GM21529 (cell line): Measurements from ENCODE around the gene RPS26.
"Not testable (repeated sequence)": the region's sequence is repeated elsewhere in the genome, so short reads cannot be mapped to it uniquely, and the experiment has no call there.

Experiments used
- ATAC-seq: cut with Tn5 transposase; IDR thresholded peaks from one replicate; pipeline ENCODE4 v1.9.1; 2021; ENCODE audit not compliant: unreplicated experiment

RPS26 gene

DNA sequence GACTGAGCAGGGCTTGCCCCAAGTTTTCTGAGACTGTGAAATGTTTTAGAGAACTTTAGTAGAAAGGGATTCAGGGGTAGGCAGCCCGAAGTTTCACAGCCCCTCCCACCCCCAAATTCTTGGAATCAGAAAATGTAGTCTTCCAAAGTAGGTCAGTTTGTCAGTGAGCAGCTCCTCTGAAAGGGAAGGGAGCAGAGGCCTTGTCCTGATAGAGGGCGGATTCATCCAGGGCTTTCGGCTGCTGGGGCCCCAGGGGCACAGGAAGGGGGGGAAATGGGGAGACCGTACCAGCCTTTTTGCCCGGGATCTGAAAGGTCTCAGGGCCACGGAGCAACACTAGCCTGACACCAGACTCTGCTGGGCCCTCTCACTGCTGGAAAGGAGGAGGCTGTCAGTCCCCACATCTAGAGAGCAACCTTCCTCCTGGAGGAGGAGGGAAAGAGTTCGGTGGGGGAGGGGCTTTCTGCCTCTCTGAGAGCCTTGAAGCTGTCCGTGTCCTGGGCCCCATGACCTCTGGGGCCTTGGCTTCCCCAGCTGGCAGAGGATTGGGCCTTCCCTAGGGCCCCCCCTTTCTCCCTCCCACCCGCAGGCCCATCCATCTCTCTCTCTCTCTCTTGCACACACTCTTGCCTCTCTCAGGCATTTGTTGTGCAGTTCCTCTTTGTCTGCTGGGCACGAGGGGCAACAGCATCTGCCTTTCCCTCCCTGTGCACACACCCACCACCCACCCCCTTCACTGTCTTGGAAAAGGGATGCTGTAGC is 21.1 kb upstream of the RPS26 start, which contains the start of gene IKZF4:
Gene IKZF4 (plus strand): TSS at position 621 of the 762 bp plus-strand sequence. CDS start 451 bp downstream, outside the sequence.
- no peak for ATAC-seq

DNA sequence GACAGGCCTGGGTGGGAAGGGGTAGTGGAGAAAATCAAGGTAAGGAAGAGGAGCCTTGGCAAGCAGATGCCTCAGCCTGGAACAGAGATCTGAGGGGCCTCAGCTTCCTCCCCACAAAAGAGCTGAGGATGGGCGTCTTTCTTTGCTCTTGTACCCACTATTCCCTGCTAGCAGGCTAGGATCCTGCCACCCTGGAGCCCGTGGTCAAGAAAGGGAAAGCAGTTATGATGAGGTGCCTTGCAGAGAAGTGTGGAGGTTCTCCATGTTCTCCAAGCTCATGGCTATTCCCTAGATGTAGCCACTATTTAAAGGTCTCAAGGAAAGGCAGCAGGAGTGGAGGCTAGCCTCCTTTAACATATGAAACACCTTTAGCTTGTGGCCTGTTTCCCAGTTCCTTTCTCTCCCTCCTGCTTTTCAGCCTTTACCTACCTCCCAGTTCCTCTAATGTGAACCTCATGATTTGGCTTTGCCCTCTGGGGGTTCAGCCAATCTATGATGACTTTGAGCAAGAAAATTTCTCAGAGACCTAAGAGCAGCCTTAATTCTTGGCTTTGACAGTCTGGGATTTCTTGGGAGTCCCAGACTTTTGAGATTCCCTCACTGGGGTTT is 19.7 kb upstream of the RPS26 start:
- ATAC-seq, result no peak

DNA sequence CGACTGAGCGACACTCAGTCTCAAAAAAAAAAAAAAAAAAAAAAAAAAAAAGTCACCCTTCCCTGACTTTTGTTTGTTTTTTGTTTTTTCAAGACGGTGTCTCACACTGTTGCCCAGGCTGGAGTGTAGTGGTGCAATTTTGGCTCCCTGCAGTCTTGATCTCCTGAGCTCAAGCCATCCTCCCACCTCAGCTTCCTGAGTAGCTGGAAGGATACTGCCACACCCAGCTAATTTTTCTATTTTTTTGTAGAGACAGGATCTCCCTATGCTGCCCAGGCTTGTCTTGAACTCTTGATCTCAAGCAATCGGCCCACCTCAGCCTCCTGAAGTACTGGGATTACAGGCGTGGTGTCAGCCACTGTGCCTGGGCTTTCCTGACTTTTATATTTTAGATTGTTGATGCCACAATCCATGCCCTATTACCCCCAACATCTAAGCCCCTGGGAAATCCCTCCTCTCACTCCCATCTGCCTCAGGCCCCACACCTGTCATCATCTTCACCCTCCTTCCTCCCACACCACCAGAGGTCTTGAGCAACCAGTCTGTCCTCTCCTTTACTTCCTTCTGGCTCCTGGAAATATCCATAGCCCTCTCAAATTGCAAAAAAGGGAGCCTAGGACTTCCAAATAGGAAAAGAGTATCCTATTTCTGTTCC is 13.1 kb upstream of the RPS26 start:
- ATAC-seq, result no peak

DNA sequence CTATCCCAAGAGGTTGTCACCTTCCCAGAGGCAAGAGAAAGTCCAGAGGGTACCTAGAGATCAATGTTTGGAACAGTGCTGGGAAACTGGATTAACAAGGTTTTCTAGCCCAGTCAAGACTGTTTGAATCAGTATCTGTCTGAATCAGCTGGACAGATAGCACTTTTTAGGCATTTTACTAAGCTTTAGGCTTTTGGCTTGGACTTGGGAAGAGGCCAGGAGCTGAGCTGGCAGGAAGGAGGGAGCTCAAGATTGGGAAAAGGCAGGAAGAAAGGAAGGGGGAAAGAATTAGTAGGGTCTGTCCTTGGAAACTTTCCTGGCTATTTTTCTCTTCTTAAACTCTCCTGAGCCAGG is 12.6 kb upstream of the RPS26 start:
- ATAC-seq, result no peak

DNA sequence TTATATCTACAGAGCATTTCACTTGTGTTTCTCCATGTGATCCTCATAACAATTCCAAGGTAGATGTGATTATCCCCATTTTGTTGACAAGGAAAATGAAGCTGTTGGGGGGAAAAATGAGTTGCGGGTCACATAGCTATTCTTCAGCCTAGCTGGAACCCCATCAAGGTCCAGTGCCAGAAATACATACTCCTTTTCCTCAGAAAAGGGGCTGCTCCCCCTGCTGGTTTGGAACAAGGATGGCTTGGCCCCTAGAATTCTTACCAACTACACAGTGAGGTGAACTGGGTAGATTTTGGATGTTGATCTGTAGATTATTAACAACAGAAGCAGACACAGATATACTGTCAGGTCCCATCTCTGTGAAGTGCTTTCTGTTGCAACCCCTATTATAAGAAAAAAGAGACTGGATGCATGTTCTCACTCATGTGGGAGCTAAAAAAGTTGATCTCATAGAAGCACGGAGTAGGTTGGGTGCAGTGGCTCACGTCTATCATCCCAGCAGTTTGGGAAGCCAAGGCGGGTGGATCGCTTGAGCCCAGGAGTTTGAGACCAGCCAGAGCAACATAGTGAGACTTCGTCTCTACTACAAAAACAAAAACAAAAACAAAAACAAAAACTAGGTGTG is 11.9 kb upstream of the RPS26 start:
- no peak for ATAC-seq

DNA sequence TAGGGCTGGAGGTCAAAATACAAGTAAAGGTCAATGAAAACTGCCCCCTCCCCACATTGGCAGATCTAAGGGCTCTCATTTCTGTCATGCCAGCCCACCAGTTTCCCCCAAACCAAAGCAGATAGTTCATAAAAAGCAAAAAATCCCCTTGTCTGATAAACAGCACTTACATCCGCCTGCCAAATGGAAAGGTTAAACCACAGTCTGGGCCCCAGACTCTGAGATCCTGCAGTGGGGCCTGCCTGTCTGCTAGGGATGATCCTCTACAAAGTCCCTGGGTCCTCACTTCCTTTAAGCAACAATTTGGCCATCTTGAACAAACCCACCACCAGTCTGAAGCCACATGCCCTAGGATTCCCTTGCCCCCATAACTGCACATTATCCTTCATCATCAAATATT is 9.7 kb upstream of the RPS26 start:
- ATAC-seq, result no peak

DNA sequence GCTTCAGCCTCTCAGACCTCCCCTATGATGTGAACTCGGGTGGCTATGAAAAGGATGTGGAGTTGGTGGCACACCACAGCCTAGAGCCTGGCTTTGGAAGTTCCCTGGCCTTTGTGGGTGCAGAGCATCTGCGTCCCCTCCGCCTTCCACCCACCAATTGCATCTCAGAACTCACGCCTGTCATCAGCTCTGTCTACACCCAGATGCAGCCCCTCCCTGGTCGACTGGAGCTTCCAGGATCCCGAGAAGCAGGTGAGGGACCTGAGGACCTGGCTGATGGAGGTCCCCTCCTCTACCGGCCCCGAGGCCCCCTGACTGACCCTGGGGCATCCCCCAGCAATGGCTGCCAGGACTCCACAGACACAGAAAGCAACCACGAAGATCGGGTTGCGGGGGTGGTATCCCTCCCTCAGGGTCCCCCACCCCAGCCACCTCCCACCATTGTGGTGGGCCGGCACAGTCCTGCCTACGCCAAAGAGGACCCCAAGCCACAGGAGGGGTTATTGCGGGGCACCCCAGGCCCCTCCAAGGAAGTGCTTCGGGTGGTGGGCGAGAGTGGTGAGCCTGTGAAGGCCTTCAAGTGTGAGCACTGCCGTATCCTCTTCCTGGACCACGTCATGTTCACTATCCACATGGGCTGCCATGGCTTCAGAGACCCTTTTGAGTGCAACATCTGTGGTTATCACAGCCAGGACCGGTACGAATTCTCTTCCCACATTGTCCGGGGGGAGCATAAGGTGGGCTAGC is 7.0 kb upstream of the RPS26 start:
- no peak for ATAC-seq

DNA sequence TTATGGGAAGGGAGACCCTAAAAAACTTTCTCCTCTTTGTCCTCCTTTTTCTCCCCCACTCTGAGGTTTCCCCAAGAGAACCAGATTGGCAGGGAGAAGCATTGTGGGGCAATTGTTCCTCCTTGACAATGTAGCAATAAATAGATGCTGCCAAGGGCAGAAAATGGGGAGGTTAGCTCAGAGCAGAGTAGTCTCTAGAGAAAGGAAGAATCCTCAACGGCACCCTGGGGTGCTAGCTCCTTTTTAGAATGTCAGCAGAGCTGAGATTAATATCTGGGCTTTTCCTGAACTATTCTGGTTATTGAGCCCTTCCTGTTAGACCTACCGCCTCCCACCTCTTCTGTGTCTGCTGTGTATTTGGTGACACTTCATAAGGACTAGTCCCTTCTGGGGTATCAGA is 4.6 kb upstream of the RPS26 start:
- no peak for ATAC-seq

DNA sequence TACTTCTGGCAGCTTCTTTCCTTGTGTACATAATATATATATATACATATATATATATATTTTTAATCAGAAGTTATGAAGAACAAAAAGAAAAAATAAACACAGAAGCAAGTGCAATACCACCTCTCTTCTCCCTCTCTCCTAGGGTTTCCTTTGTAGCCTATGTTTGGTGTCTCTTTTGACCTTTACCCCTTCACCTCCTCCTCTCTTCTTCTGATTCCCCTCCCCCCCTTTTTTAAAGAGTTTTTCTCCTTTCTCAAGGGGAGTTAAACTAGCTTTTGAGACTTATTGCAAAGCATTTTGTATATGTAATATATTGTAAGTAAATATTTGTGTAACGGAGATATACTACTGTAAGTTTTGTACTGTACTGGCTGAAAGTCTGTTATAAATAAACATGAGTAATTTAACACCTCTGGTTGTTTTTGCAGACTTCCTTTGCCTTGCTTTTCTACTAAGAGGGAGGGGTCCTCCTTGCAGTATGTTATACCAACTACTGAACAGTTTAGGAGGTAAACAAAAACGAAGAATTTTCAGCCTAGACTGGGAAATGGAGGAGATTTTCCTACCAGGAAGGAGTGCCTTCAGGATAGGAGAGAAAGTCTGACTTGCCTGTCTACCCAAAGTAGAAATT is 3.6 kb upstream of the RPS26 start:
- ATAC-seq, result no peak

DNA sequence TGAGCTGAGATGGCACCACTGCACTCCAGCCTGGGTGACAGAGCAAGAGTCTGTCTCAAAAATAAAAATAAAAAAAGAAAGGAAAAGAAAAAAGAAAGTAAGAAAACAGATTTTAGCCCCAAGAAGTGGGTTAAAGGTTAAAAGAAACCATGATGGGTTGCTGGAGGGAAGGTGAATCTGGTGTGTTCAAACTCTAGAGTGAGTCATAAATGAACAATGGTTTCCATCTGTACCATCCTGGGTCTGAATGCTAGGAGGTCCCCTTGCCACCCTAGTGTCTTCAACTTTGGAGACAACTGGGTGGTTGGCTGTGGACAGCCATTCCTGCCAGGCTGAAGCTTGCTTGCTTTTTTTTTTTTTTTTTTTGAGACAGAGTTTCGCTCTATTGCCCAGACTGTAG is 1.6 kb upstream of the RPS26 start:
- no peak for ATAC-seq

DNA sequence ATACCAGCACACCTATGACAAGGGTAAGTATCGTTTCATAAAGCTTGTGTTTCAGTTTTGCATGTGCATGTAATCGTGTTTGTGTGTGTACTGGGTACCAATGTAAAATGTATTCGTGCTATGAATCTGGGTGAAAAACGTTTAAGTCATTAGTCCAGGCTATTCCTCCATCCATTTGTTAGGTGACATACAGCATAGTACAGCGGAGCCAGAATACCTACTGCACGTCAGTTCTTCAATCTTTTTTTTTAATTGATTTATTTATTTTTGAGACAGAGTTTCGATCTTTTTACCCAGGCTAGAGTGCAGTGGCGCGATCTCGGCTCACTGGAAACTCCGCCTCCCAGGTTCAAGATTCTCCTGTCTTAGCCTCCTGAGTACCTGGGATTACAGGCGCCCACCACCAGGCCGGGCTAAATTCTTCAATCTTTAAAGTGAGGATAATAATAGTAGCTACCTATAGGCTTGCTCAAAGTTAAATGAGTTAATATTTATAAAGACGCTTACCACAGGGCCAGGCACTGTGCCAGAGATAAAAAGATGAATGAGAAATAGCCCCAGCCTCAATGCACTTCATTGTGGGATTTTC is 661 bp upstream of the RPS26 start:
- no peak for ATAC-seq

DNA sequence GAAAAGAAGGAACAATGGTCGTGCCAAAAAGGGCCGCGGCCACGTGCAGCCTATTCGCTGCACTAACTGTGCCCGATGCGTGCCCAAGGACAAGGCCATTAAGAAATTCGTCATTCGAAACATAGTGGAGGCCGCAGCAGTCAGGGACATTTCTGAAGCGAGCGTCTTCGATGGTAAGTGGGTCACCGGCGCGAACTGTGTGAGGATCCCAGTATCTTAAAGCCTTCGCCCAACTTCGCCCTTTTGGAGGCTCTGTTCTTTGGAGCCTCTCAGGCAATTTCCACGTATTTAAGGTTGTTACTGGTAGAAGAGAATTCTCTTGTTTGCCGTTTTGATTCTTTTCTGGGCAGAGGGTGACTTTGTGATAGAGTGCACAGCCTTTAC is 704 bp downstream of the RPS26 start:
- ATAC-seq, result not testable (repeated sequence)

DNA sequence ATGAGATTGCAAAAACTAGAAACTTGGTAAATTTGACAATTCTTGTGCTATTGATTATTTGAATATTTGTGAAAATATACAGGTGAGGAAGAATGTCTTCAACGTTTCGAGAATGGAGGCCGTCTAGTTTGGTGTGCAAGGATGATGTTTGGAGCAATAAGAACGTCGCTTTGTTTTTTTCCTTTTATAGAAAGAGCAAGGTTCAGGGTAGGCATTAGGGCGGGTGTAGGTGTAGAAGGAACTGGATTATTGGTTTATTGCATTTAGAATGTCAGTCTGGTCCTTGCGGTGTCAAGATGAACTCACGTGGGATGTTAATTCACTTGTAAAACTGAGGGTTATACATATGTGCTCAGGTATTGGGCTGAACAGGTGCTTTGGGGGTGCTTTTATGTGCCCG is 1.1 kb downstream of the RPS26 start:
- ATAC-seq, result no peak

DNA sequence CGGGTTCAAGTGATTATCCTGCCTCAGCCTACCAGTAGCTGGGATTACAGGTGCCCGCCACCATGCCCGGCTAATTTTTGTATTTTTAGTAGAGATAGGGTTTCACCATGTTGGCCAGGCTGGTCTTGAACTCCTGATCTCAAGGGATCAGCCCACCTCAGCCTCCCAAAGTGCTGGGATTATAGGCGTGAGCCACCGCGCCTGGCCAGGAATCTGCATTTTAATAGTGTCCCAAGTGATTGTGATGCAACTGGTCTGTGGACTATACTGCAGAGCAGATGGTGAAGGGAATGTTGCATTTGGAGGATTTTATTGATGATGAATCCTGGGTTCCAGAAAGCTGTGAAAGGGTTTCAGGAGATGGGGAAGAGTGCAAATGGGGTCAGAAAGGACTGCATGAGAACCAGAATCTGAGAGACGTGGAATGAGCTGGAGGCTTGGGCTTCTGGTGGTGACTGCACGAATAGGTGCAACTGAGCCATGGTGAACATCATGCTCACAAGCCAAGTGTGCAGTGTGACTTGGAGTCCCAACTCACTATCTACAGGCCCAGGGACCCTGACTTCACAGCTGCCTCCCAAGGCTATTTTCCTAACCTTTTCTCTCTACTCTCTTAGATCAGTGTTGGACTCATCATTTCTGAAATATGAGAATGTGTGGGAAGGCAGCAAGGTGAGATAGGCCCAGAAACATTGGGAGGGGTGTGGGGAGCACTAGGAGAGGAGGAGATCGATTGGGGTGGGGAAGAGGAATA is 4.5 kb downstream of the RPS26 start:
- no peak for ATAC-seq

DNA sequence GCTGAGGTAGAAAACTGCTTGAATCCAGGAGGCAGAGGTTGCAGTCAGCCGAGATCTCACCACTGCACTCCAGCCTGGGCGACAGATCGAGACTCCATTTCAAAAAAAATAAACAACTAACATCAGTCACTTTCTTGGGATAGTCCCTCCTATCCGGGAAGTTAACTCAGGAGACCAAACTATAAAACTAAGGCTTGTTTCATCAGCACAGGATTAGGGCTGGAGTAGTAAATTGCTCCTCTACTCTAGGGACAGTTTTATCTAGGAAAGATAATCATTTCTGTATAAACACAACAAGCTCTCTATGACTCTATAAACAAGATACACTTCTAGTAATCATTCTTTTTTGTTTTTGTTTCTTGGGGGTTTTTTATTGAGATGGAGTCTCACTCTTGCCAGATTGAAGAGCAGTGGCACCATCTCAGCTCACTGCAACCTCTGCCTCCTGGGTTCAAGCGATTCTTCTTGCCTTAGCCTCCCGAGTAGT is 11.7 kb downstream of the RPS26 start:
- ATAC-seq, result no peak

DNA sequence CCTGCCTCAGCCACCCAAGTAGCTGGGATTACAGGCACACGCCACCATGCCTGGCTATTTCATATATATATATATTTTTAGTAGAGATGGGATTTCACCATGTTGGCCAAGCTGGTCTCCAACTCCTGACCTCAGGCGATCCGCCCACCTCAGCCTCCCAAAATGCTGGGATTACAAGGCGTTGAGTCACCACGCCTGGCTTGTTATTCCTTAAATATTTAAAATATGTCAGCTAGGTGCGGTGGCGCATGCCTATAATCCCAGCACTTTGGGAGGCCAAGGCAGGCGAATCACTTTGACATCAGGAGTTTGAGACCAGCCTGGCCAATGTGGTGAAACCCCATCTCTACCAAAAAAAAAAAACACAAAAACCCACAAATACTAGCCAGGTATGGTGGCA is 18.2 kb downstream of the RPS26 start:
- not testable (repeated sequence) for ATAC-seq

DNA sequence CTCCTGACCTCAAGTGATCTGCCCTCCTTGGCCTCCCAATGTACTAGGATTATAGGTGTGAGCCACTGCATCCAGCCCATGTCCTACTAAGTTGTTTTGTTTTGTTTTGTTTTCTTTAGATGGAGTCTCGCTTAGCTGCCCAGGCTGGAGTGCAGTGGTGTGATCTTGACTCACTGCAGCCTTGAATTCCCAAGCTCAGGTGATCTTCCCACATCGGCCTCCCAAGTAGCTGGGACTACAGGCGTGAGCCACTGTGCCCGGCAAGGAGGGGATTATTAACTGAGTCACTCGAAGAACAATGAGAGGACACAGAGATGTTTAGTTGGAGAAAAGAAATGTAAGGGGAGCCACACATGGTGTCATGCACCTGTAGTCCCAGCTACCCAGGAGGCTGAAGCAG is 20.3 kb downstream of the RPS26 start:
- no peak for ATAC-seq

DNA sequence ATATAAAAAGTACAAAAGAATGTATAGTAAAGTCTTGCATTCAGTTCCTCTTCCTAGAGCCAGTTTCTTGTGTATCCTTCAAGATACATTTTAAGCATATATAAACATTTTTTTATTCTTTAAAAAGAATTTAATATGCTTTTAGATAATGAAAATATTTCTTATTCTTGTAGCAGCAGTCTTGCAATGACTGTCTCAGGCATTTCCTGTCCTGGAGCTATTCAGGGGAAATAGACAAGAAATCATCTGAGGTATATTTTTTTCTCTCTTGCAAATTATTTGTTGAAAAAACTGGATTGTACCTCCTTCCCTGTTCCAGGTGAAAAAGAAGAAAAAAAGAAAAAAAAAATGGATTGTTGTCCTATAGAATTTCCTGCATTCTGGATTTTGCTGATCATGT is 21.3 kb downstream of the RPS26 start:
- no peak for ATAC-seq

DNA sequence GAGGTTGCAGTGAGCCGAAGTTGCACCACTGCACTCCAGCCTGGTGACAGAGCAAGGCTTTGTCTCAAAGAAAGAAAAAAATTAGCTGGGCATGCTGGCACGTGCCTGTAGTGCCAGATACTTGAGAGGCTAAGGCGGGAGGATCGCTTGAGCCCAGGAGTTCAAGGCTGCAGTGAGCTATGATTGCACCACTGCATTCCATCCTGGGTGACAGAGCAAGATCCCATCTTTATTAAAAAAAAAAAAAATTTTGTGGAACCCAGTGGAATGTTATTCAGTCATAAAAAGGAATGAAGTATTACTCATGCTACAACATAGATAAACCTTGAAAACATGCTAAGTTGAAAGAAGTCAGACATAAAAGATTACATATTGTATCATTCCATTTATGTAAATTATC is 29.9 kb downstream of the RPS26 start:
- no peak for ATAC-seq

DNA sequence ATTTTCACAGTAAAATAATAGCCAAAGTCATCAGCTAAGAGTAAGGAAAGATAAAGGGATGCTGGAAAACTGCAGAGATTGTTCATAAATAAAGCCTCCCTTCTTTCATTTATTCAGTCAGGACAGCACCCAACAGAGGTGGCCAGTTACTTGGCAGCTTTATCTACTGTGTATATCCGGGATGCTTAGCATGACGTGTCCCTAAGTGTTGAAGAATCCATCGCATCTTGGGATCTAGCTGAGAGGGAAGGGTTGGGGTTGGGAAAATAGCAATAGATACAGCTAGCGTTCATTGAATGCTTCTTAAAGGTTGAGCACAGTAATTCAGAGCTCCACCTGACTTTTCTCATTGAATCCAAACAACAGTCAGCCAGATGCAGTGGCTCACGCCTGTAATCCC is 32.7 kb downstream of the RPS26 start:
- ATAC-seq, result no peak
